ENCODE measurements around the gene PPP1R12C.
"Not testable (repeated sequence)": the region's sequence is repeated elsewhere in the genome, so short reads cannot be mapped to it uniquely, and the experiment has no call there.

Gene PPP1R12C

DNA sequence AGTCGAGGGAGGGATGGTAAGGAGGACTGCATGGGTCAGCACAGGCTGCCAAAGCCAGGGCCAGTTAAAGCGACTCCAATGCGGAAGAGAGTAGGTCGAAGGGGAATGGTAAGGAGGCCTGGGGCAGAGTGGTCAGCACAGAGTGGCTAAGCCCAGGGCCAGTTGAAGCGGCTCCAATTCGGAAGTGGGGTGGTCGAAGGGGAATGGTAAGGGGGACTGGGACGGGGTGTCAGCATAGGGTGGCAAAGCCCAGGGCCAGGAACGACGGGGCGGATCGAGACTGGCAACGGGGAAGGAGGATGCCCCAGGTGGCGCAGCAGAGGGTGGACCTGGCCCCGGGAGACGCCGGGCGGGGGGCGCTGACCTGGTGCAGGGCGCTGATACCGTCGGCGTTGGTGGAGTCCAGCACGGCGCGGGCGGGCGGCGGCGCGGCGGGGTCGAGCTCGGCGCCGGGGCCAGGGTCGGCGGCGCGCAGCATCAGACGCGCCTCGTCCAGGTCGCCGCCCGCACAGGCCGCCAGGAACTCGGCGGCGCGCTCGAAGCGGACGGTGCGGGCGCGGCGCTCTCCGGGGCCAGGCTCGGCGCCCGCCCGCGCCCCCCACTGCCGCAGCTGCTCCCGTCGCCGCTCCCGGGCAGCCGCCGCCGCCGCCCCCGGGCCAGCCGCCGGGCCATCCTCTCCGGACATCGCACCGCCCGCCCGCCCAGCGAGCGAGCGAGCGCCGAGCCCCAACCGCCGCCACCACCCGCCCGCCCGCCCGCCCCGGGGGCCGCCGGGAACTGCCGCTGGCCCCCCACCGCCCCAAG, at the start of gene PPP1R12C:
TSS of gene PPP1R12C (minus strand) at position 779 of the 804 bp plus-strand sequence. CDS start at position 685, 94 bp downstream.
- DNase-seq (ENCODE audit: low read depth in 2 of 2): no peak

DNA sequence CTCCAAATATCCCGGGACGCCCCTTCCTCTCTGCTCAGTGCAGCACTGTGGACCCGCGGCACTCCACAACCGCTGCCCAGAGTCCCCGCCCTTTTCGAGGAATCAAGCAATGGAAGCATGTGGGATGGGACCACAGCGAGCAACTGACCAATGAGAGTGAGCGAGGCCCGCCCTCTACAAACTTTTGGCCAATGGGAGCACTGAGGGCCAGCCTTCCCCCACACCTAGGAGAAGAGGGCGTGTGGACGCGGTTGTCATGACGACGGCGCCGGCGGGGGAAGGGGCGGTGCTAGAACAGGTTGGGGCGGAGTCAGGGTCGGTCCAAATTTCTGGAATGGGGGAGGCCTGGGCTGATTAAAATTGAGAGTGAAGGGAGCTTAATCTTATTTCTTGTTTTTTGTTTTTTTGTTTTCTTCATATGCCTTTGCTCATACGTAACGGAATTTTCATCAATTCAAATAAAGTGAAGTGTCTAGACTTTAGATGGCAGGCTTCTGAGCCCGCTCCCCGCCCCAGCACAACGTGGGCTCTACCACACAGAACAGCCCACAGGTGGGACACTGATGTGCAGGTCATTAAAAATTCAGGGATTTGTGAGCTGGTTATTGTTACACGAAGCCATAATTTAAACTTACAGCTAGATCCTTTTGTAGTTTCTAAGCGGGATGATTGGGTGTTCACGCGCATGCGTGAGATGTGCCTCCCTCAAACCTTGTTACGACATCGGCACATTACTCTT, 49.3 kb upstream of the PPP1R12C start, which contains the start of gene DNAAF3:
TSS of gene DNAAF3 (minus strand) at position 84 of the 739 bp plus-strand sequence. CDS start 200 bp downstream, outside the sequence.
- peak; percentile 37 to 74 for DNase-seq (ENCODE audit: low read depth in 2 of 2)

DNA sequence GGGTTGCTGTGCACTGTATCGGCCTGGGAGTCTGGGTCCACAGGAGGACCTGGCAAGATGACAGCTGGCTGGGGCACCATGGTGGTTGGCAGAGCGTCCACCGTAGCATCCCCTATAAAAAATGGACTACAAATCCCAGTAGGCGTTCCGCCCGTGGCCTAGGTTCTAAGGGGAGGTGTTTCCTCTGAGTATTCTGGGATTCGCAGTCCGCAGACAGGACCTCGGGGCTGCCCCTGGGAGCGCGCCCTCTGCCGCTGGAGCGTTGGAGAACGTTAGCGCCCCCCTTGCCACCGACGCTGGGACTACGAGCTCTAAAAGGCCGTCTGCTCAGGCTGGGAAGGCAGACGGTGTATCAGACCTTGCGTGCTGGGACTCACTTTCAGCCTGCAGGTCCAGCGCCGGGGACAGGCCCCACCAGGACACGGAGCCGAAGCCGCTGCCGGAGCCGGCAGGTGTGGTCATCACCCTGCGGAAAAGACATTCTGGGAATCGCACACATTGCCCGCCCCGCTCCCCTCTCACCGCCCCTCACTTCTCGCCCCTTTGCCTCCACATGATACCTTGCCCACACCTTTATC, 48.6 kb upstream of the PPP1R12C start:
- DNase-seq (ENCODE audit: low read depth in 2 of 2): peak in 1 of 2 donors; percentile 27

DNA sequence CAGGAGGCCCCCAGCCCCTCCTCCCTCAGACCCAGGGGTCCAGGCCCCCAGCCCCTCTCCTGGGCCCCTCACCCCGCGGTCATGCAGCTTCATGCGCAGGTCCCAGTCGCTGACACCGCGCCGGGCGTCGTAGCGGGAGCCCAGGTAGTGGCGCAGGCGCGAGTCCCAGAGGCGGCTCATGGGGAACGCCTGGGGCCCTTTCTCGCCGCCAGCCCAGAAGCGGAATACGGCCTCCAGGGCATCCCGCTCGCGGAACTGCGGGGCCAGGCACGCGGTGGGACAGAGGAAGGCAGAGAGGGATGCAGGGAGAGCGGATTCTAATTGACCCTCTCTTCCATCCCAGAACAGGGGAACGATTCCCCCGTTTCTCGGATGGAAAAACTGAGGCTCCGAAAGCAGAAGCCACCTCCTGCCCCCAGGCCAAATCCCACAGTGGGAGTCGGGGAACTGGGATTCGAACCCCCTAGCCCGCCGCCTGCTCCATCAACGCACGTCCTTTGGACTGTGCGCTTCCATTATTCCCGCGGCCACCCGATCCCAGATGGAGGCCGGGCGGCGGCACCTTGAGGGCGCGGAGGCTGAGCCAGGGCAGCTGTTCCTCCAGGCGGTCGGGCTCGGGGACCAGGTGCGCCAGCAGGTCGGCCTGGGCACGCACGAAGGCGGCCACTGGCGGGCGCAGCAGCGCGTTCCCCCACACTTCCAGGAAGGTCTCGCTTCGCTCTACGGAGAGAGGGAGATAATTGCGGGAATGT, 44.3 kb upstream of the PPP1R12C start:
- DNase-seq (ENCODE audit: low read depth in 2 of 2): no peak

DNA sequence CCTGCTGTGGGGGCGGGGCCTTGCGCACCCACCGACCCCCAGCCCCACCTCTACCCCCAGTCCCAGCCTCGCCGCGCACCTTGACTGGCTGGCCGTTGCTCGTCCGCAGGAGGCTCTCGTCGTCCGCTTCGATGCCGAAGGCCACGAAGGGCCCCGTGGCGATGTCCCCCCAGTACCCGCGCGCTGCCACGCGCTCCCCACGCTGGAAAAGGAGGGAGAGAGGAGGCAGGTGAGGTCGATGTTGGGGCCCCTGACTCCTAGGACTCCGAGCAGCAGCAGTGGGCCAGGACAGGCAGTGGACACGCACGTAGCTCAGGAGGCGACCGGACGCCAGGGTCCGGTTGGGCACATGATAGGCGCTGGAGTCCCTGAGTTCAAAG, 43.5 kb upstream of the PPP1R12C start:
- DNase-seq (ENCODE audit: low read depth in 2 of 2): no peak

DNA sequence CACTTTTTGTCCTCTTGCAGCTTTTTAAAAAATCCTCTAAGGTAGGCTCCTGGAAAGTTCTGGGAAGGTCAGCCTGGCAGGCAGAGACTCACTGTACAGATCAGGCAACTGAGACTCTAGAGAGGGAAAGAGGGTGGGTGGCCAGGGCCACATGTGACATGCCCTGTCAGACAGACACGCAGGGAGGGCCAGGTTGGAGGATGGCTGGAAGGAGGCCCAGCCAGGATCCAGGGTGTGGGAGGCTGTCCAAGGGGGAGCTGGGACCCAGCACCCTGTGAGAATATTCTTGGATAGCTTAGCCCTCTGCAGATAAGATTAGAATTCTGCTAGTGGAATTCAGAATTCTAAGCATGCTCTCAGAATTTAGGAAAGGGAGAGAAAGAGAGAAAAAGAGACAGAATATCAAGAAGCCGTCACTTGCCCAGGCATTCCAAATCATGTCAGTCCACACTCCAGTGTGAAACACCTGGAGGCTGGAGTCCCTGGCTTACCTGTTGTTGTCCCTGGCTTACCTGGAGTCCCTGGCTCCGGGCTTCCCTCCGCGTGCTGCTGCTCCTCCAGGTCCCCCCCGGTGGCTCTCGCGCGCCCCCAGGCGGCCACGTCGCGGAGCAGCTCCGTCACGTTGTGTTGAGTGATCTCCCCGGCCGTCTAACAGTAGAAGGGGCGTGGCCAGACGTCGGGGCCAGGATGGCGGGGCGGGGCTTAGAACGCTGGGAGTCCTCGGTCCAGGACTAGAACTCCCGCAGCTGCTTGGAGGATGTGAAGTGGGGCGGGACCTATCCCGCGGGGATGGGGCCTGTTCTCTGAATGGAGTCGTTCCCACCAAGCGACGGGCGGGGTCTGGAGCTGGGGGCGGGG, 42.9 kb upstream of the PPP1R12C start:
- DNase-seq (ENCODE audit: low read depth in 2 of 2): peak; percentile 81 to 87

DNA sequence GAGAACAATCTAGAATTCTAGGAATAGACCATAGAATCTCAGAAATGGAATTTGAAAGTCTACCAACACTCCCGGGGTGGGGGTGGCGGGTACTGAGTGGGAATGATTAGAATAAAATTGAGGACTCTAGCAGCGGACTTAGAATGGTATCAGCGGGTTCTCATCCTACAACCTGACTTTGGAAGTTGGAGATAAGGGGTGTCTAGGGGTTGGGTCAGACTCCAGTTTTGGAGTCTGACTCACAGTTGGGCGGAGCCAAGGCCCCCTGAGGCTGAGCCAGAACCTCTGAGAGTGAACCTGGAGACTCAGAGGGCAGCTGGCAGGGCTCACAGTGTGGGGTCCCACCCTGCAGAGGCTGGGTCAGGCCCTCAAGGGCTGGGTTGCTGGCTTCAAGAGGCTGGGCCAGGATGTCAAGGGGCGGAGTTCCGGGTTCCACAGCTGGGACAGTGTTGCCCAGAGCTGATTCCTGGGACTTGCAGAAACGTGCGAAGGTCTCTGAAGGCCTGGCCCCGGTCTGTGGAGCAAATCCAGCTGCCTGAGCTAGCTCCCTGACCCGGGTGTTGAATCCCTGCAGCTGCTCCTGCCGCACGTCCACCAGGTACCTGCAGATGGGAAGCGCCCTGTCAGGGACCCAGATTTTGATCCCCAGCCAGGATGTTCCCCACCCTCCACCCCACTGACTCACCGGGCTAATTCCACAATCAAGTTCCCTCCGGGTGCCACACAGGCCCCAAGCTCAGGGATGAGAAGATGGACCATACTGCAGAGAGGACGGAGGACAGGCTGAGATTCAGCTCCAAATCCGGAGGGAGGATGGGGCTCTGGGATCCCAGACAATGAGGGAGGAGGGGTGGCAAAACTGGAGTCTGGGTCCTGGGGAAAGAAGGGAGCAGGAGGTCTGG, 41.7 kb upstream of the PPP1R12C start:
- DNase-seq (ENCODE audit: low read depth in 2 of 2): no peak

DNA sequence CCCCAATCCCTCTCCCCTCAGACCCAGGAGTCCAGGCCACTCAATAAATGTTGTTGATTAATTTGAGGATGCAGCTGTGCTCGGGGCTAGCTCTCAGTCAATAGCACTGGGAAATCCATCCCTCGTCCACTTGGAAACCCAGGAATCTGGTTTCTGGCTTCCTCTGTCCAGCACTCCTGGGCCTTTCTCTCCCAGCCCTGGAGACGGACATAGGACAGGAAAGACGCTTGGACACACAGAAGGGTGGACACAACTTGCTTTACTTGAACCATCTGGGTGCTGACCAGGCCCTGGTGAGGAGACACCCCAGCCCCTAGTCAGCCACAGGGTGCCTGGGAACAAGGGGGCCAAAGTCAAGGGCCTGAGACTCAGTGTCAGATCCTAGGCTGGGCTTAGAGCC, 41.0 kb upstream of the PPP1R12C start:
- DNase-seq (ENCODE audit: low read depth in 2 of 2): no peak

DNA sequence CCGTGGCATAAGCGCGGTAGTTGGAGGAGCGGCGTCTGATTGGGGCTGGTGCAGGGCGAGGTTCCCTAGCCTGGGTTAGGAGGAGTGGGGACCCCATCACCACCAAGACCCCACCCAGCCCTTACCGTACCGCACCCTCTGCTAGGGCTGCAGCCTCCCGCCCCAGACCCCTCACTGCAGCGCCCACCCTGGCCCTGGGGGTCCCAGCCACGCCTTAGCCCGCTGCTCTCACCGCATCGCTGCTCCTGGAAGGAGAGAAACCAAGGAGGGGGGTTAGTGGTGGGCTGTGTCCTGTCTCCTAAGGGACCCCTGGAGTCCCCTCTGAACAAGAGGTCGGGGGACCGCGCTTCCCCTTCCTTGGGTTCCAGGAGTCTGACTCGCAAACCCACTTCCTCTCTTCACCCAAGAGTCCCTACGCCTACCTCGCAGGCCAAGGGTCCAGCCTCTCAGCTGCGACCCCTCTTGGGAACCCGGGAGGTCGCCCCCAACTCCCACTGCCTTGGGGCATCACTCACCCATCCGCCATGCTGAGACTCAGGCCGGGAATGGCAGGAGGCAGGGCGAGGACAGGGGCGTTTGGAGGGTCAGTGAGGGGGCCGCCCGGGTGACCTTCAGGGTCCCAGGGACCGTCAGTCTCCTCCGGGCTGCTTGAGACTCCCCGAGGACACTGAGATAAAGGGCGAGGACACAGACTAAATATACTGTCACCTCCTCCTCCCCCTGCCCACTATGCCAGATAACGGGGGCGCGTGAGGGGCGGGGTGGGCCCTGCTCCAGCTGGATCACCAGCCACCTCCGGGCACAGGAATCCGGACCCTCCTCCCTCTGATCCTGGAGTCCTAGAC, 39.8 kb upstream of the PPP1R12C start, which contains the start of gene TNNI3:
TSS of gene TNNI3 (minus strand) at position 669 of the 845 bp plus-strand sequence. CDS start at position 526, 143 bp downstream.
- no peak for DNase-seq (ENCODE audit: low read depth in 2 of 2)

DNA sequence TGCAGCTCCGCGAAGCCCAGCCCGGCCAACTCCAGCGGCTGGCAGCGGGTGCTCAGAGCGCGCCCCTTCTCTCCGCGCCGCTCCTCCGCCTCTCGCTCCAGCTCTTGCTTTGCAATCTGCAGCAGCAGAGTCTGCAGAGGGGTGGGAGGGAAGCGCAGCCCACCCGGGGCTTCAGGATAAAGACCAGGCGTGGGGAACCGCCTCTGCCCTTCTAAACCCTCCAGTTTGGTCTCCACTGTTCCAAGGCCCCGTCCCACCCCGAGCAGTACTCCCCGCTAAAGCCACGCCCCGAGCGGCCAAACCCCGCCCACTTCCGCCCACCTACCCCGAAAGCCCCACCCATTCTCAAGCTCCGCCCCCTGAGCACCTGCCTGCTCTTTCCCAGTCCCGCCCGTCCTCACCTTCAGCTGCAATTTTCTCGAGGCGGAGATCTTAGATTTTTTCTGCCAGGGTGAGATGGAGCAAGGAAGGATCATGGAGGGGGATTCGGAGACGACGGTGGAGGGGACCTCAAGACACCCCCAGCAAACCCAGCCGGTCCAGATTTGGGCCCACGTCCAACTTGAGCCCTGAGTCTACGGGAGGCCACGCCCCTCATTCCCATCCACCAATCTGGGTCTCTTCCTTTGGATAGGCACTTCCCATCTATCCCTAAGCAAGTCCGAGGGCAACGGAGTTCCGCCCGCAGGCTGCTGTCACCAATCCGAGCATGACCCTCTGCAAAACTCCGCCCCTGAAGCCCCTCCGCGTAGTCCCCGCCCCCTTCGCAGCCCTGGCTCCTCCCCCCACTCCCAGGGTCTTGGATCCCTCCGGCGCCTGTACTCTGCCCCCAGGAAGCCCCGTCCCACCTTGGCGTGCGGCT, 39.0 kb upstream of the PPP1R12C start:
- DNase-seq (ENCODE audit: low read depth in 2 of 2): peak in 1 of 2 donors; percentile 33

DNA sequence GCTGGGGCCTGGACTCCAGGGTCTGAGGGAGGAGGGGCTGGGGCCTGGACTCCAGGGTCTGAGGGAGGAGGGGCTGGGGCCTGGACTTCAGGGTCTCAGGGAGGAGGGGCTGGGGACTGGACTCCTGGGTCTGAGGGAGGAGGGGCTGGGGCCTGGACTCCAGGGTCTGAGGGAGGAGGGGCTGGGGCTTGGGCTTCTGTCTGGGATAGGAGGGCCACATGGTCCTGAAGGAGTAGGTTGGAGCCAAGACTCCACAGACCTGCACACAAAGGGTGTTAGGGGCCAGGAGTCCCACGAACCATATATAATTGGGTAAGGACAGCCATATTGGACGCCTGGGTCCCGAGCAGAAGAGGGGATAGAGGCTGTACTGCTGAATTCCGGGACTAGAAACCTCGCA, 38.3 kb upstream of the PPP1R12C start:
- not testable (repeated sequence) for DNase-seq (ENCODE audit: low read depth in 2 of 2)

DNA sequence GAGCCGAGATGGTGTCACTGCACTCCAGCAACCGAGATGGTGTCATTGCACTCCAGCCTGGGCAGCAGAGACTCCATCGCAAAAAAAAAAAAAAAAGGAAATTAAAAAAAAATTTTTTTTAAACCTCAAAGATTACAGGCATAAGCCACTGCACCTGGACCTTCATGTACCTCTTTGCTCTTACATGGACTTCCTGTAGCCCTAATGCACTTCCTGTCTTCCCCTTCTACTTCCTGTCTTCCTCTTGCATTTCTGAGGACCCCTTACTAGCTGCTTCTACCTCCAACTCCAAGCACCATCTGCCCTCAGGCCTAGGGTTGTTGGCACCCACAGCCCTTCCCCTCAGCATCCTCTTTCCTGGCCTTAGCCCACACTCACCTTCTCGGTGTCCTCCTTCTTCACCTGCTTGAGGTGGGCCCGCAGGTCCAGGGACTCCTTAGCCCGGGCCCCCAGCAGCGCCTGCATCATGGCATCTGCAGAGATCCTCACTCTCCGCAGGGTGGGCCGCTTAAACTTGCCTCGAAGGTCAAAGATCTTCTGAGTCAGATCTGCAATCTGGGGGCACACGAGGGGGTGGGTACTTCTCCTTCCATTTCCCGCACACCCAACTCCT, 36.3 kb upstream of the PPP1R12C start:
- no peak for DNase-seq (ENCODE audit: low read depth in 2 of 2)

DNA sequence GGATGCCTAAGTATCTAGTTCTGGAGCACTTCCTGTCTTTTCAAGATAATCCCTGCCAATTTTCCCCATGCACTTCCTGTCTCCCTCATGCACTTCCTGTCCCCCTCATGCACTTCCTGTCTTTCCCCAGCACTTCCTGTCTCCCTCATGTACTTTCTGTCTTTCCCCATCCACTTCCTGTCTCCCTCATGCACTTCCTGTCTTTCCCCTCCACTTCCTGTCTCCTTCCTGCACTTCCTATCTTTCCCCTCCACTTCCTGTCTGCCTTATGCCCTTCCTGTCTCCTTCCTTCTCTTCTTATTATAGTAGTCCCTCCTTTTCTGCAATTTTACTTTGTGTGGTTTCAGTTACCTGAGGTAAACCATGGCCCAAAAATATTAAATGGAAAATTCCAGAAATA, 34.6 kb upstream of the PPP1R12C start:
- no peak for DNase-seq (ENCODE audit: low read depth in 2 of 2)

DNA sequence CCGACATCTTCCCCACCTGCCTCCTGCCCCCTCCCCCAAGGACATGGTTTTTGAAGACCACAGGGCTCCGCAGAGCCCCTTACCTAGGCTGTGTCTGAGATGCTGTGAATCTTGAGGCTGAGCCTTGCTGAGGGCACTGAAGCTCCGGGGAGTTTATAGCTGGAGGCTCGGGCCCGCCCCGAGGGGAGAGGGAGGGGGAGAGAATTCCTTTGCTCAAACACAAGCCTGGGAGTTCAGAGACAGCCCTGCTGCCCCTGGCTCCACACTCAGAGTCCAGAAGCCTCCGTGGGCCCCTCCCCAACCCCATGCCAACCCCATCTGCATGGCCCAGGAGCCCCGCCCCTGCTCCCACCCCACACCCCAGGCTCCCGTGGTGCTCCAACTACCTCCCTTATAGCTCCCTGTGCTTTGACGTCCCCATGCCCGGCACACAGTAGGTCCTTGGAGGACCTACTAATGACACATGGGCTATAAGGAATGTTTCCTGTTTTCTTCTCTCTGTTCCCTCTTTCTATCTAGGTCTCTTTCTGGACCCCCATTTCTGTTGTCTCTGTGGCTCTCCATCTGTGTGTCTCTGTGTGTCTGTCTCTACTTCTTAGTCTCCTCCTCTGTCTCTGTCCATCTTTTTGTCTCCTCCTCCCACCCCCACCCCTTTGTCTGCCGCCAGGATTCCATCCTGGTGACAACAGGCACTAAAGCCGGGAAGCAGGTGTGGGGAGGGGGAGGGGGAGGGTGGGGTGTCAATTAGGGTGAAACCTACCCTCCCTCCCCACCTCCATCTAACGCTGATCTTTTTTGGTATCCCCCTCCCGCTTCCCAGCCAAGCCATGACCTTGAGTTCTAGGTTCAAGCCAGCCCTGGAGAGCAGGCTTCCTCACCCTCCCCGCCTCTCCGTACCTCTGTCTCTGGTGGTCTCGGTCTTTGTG, 31.9 kb upstream of the PPP1R12C start, which contains the start of gene TNNT1:
TSS of gene TNNT1 (minus strand) at position 129 of the 926 bp plus-strand sequence. CDS start 2,049 bp downstream, outside the sequence.
- DNase-seq (ENCODE audit: low read depth in 2 of 2): no peak

DNA sequence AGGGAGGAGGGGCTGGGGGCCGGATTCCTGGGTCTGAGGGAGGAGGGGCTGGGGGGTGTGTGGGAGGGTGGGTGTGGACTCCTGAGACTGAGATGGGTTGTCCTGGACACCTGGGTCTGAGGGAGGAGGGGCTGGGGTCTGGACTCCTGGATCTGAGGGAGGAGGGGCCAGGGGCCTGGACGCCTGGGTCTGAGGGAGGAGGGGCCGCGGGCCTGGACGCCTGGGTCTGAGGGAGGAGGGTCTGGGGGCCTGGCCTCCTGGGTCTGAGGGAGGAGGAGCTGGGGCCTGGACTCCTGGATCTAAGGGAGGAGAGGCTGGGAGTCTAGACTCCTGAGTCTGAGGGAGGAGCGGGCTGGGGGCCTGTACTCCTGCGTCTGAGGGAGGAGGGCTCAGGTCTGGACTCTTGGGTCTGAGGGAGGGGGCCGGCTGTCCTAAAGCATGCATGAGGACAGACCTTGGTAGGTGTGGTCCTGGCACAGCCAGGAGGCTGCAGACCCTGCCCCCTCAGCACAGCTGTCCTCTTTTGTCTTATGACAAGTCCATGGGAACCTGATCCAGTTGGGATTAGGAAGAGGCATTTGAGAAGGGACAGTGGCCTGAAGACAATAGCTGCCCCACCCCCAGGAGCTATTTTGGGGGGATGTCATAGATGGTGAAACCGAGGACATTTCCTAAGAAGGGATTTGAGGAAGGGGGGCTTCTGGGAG, 30.3 kb upstream of the PPP1R12C start:
- no peak for DNase-seq (ENCODE audit: low read depth in 2 of 2)

Data from activated CD4-positive, alpha-beta T cell treated with anti-CD3 and anti-CD28 coated beads for 24 hours (primary cell).